ENCODE results near the gene HSD3B2. TPM values are rescaled to one million over a fixed set of nuclear protein-coding genes. Genes with fewer than 3 reads are reported as not detected.

Gene HSD3B2
- total and polyA plus RNA-seq, 2 donors from 2014 or later = 0.60 TPM; not detected in 1

DNA sequence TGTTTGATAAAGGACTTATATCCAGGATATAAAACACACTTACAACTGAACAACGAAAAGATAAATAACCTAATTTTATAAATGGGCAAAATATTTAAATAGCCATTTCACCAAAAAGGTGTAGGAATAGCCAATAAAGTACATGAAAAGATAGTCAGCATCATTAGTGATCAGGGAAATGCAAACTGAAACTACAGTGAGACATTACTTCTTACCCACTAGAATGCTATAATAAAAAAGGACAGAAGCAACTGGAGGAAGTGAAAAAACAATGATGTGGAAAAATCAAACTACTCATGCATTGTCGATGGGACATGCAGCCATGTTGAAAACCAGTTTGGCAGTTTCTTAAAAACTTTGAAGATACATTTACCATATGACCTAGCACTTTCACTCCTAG lies 48.6 kb downstream of the HSD3B2 start:
- Histone ChIP-seq H3K36me3 (ENCODE audit: control insufficient read depth in 2 of 3, insufficient read depth in 3 of 3, low read length in 3 of 3) (no peaks in the 10 kb centered on the region), H3K27ac (ENCODE audit: low read depth in 2 of 2, low read length in 2 of 2) (no peak overlapping the region), H3K4me3 (ENCODE audit: low read length in 3 of 3) (no peak overlapping the region), H3K9me3 (ENCODE audit: control insufficient read depth in 2 of 3, insufficient read depth in 1 of 3, low read length in 3 of 3) (no peaks in the 10 kb centered on the region), H3K4me1 (ENCODE audit: control insufficient read depth in 2 of 3, insufficient read depth in 2 of 3, low read depth in 1 of 3, low read length in 3 of 3) (no peaks in the 10 kb centered on the region), H3K9ac (ENCODE audit: low read length in 3 of 3) (no peak overlapping the region), H3K27me3 (ENCODE audit: control insufficient read depth, insufficient read depth, low read length) (no peaks in the 10 kb centered on the region)
- TF ChIP-seq, protein P1, sequence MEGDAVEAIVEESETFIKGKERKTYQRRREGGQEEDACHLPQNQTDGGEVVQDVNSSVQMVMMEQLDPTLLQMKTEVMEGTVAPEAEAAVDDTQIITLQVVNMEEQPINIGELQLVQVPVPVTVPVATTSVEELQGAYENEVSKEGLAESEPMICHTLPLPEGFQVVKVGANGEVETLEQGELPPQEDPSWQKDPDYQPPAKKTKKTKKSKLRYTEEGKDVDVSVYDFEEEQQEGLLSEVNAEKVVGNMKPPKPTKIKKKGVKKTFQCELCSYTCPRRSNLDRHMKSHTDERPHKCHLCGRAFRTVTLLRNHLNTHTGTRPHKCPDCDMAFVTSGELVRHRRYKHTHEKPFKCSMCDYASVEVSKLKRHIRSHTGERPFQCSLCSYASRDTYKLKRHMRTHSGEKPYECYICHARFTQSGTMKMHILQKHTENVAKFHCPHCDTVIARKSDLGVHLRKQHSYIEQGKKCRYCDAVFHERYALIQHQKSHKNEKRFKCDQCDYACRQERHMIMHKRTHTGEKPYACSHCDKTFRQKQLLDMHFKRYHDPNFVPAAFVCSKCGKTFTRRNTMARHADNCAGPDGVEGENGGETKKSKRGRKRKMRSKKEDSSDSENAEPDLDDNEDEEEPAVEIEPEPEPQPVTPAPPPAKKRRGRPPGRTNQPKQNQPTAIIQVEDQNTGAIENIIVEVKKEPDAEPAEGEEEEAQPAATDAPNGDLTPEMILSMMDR (IDR thresholded peaks at IDR 0.05; ENCODE audit: borderline replicate concordance, extremely low read depth, insufficient read depth) = no peak
- no peak for FAIRE-seq
- intact Hi-C loops (cut with DNase I) = no loop called here
- no peak for DNase-seq

DNA sequence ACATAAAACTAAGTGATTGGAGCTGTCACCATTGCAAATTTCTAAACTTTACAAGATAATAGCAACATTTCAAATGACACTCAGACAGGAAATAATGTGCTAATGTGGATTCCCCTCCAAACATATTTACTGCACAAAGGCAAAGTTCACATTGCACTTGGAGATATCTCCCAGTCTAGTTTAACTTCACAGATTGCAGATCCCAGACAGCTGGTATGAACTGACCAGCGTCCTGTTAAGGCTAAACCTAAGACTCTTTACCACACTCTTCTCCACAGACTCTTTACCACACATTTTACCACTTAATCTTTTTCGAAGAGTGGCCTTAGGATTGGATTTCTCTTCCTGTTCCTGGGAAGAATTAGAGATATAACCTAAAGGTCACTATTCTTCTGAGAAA lies 51.5 kb downstream of the HSD3B2 start:
- TF ChIP-seq, protein P1 (IDR thresholded peaks at IDR 0.05; ENCODE audit: borderline replicate concordance, extremely low read depth, insufficient read depth) = no peak
- H3K4me3 ChIP-seq (ENCODE audit: low read length in 3 of 3) = no peak overlapping the region
- H3K9me3 ChIP-seq (ENCODE audit: control insufficient read depth in 2 of 3, insufficient read depth in 1 of 3, low read length in 3 of 3) = no peaks in the 10 kb centered on the region
- peak in 1 of 5 donors; percentile 49 for DNase-seq
- no peak overlapping the region for H3K27ac ChIP-seq (ENCODE audit: low read depth in 2 of 2, low read length in 2 of 2)
- H3K9ac ChIP-seq (ENCODE audit: low read length in 3 of 3) = no peak overlapping the region
- H3K4me1 ChIP-seq (ENCODE audit: control insufficient read depth in 2 of 3, insufficient read depth in 2 of 3, low read depth in 1 of 3, low read length in 3 of 3) = no peaks in the 10 kb centered on the region
- no peak for FAIRE-seq
- no peaks in the 10 kb centered on the region for H3K36me3 ChIP-seq (ENCODE audit: control insufficient read depth in 2 of 3, insufficient read depth in 3 of 3, low read length in 3 of 3)
- intact Hi-C loops (cut with DNase I) = no loop called here
- no peaks in the 10 kb centered on the region for H3K27me3 ChIP-seq (ENCODE audit: control insufficient read depth, insufficient read depth, low read length)

DNA sequence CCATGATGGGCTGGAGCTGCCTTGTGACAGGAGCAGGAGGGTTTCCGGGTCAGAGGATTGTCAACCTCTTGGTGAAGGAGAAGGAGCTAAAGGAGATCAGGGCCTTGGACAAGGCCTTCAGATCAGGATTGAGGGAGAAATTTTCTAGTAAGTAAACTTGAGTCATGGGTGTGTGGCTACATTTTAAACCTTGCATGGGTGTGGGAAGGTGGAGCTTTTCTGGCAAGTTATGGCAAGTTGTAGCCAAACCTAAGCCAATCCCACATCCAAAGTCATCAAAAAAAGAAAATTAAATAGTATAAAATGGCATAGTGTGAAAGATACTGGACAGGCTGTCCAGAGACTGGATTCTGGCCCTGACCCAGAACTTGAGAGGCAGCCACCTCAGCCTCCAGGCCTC lies 52.3 kb downstream of the HSD3B2 start:
- Histone ChIP-seq H3K9ac (ENCODE audit: low read length in 3 of 3) (no peak overlapping the region), H3K27ac (ENCODE audit: low read depth in 2 of 2, low read length in 2 of 2) (no peak overlapping the region), H3K27me3 (ENCODE audit: control insufficient read depth, insufficient read depth, low read length) (no peaks in the 10 kb centered on the region), H3K9me3 (ENCODE audit: control insufficient read depth in 2 of 3, insufficient read depth in 1 of 3, low read length in 3 of 3) (no peaks in the 10 kb centered on the region), H3K4me1 (ENCODE audit: control insufficient read depth in 2 of 3, insufficient read depth in 2 of 3, low read depth in 1 of 3, low read length in 3 of 3) (no peaks in the 10 kb centered on the region), H3K36me3 (ENCODE audit: control insufficient read depth in 2 of 3, insufficient read depth in 3 of 3, low read length in 3 of 3) (no peaks in the 10 kb centered on the region), H3K4me3 (ENCODE audit: low read length in 3 of 3) (no peak overlapping the region)
- DNase-seq (no peak), FAIRE-seq (no peak)
- TF ChIP-seq, protein P1 (IDR thresholded peaks at IDR 0.05; ENCODE audit: borderline replicate concordance, extremely low read depth, insufficient read depth) = no peak
- intact Hi-C loops (cut with DNase I) = no loop called here
